ENCODE data around the gene OBSL1.
A peak's percentile ranks its signal among the peaks of the same experiment; 100 is the strongest.

The OBSL1 gene

DNA sequence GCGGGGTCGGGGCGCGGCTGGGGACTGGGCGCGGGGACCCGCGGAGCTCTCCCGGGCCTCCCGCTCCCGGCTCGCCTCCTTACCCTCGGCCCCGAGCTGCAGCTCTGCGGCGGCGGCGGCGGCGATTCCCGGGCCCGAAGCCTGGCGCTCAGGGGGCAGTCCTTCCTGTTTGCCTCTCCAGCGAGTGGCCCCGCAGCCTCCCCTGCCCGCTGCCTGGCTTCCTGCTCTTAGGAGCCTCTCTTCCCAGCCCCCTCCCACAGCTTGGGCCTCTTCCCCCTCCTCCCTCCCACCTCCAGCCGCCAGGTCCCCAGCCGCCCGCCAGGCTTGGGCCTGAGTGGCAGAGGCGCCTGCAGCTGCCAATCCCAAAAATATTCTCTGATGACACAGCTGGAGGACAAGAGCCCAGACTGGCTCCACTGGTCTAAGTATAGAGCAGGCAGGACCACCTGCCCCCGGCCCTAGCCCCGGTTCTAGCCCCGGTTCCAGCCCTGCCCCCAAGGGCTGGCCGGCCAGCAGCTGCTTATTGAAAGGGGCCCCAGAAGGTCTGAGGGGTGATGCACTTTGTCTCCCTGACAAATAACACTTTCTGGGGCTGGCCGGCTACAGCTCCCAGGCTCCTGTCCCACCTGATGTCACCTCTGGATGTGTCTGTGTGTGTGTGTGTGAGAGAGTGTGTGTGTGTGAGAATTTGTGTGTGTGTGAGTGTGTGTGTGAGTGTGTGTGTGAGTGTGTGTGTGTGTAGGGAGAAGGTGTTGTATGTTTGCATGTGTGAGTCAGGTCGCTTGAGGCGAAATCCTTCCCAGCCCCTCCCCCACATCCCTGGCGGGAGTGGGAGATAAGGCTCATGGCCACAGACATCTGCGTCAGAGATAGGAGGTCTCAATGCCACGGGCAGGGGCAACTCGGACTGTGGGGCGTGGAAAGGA is at the start of gene OBSL1:
Gene OBSL1, minus strand, starts transcription at position 229 of the 926 bp plus-strand sequence. CDS start 307 bp downstream, outside the sequence.
- DNase-seq (ENCODE audit: low spot score) = no peak

GRCh38 chr2:219620546-219620945 is 49.2 kb upstream of the OBSL1 start:
- DNase-seq (ENCODE audit: low spot score) = no peak

DNA sequence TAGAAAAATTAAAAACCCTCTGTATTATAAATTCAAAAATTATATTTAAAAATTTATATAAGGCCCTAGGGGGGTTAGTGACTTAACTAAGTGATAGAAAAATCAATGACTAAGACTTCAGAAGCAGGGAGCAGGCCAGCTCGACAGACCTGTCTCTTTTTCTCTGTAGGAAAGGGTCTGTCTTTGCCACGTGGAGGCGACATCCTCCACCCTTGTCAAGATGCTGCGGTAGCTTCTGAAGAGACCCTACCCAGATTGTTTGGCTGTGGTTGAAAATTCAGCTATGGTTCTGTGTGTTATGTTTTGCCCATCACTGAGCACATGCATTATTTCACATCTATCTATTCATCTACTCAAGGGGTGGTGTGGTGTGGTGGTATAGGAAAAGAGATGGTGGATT is 47.9 kb upstream of the OBSL1 start:
- no peak for DNase-seq (ENCODE audit: low spot score)

DNA sequence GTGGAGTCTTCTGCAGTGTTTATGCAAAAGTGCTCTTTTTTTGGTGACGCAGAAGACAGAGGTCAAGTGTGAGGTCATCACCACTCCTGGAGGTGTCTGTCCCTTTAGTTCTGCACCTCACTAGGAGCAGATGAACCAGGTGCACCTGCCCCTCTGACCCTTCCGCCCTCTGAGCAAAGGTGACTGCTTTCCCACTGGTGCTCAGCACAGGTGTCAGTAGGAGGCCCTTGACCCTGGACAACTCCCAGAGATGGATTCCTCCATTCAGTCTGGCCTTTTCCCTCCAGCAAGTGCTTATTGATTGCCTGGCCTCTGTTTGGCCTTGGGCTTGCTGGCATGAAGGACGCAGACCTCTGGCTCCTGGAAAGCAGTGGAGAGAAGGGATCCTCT is 47.4 kb upstream of the OBSL1 start:
- no peak for DNase-seq (ENCODE audit: low spot score)

DNA sequence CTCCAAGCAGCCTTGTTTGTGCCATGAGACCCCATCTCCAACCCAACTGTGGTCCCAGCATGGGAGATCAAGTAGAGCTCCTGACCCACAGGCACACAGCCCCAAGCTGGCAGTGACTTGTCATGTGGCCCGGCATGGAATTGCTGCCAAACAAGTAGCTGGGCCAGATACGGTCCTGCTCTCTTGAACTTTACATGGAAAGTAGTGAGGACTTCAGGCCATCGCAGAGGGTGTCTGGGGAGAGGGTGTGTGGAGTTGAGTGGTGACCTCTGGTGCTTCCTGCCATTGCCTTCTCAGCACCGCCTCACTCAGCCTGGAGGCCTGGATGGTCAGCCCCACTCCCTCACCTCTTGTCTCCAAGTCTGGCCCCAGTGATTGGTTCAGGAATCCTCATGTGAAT is 45.2 kb upstream of the OBSL1 start:
- DNase-seq (ENCODE audit: low spot score) = no peak

GRCh38 chr2:219615894-219616293 is 44.6 kb upstream of the OBSL1 start:
- no peak for DNase-seq (ENCODE audit: low spot score)

DNA sequence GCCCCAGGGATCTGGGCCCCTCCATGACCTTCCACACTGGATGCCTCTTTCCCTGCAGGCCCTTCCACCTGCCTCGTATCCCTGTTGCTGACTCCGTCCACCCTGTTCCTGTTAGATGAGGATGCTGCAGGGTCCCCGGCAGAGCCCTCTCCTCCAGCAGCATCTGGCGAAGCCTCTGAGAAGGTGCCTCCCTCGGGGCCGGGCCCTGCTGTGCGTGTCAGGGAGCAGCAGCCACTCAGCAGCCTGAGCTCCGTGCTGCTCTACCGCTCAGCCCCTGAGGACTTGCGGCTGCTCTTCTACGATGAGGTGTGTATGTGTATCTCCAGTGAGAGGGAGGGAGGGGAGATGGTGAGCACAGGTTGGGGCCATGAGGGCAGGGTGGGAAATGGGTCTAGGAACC is 43.7 kb upstream of the OBSL1 start:
- DNase-seq (ENCODE audit: low spot score) = no peak

GRCh38 chr2:219614076-219614860 is 42.9 kb upstream of the OBSL1 start:
- no peak for DNase-seq (ENCODE audit: low spot score)

GRCh38 chr2:219613461-219614070 is 42.2 kb upstream of the OBSL1 start:
- DNase-seq (ENCODE audit: low spot score) = no peak

GRCh38 chr2:219612577-219613286 is 41.4 kb upstream of the OBSL1 start:
- DNase-seq (ENCODE audit: low spot score) = peak; percentile 14

- no peak for DNase-seq (ENCODE audit: low spot score)
Observed at GRCh38 chr2:219611866-219612576, 40.7 kb upstream of the OBSL1 start.

DNA sequence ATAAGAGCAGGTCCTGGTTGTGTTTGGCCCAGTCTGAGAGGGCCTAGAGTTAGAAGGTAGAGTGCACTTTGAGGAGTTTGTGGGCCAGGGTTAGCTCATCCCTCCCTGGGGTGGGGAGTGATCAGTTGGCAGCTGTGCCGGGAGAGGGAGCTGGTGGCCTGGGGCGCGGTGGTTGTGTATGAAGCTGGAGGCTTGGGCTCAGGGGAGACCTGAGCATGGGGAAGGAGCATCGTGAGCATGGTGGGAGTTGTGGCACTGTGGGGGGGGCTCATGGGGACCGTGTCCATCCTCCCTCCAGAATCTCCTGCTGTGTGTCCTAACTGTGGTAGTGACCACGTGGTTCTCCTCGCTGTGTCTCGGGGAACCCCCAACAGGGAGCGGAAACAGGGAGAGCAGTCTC is 40.0 kb upstream of the OBSL1 start:
- DNase-seq (ENCODE audit: low spot score) = no peak

DNA sequence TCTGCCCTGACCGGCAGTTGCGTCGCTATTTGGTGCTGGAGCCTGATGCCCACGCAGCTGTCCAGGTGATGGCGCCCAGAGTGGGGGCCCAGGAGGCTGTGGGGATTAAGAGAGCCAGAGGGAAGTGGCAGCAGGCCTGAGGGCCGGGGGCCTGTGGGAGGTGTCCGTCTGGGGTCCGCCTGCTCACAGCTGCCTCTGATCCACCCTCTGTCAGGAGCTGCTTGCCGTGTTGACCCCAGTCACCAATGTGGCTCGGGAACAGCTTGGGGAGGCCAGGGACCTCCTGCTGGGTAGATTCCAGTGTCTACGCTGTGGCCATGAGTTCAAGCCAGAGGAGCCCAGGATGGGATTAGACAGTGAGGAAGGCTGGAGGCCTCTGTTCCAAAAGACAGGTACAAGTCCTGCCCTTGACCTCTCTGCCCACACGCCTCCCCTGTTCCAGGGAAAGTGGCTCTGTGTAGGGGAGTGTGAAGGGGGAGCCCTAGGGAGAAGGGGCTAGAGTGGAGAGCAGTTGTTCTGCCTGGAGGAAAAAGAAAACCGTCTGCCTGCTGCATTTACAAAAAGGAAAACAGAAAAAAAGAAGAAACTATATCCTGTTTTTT is 37.9 kb upstream of the OBSL1 start:
- DNase-seq (ENCODE audit: low spot score) = no peak

DNA sequence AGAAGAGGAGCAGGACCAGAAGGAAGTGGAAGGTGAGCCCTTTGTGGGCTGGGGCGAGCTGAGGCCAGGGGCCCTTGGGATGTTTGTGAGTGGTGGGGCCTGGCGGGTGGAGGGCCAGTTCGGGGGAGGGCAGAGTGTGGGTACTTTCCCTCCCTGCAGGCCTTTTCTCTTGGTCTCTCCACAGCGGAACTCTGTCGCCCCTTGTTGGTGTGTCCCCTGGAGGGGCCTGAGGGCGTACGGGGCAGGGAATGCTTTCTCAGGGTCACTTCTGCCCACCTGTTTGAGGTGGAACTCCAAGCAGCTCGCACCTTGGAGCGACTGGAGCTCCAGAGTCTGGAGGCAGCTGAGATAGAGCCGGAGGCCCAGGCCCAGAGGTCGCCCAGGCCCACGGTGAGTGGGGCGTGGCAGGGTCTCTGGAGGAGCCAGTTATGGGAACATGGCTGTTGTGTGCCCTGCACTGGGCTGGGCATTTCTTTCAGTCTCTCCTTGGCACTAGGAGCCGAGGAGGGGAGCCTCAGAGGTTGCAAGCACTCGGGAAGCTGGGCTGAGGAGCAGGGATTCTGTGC is 37.1 kb upstream of the OBSL1 start:
- DNase-seq (ENCODE audit: low spot score) = no peak

DNA sequence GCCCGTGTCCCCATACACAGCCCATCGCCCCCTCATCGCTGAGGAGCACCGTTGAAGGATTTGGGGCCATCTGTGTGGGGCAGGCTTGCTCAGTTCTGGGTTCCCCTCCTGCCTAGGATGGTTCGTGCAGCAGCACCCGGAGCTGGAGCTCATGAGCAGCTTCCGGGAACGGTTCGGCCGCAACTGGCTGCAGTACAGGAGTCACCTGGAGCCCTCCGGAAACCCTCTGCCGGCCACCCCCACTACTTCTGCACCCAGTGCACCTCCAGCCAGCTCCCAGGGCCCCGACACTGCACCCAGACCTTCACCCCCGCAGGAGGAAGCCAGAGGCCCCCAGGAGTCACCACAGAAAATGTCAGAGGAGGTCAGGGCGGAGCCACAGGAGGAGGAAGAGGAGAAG is 36.6 kb upstream of the OBSL1 start:
- DNase-seq (ENCODE audit: low spot score) = no peak

DNA sequence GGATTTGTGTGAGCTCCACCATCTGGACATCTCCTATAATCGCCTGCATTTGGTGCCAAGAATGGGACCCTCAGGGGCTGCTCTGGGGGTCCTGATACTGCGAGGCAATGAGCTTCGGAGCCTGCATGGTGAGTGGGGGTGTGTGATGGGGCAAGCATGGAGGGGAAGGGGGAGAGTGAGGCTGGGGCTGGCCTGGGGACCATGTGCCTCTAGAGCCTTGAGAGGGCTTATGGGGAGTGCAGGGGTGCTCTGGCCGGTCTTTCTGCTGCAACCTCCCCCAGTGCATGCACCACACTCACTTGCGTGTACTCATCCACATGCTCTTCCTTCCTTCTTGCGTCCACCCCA is 34.2 kb upstream of the OBSL1 start:
- DNase-seq (ENCODE audit: low spot score) = no peak

- DNase-seq (ENCODE audit: low spot score) = no peak
Observed at GRCh38 chr2:219603771-219604170, 32.4 kb upstream of the OBSL1 start.

DNA sequence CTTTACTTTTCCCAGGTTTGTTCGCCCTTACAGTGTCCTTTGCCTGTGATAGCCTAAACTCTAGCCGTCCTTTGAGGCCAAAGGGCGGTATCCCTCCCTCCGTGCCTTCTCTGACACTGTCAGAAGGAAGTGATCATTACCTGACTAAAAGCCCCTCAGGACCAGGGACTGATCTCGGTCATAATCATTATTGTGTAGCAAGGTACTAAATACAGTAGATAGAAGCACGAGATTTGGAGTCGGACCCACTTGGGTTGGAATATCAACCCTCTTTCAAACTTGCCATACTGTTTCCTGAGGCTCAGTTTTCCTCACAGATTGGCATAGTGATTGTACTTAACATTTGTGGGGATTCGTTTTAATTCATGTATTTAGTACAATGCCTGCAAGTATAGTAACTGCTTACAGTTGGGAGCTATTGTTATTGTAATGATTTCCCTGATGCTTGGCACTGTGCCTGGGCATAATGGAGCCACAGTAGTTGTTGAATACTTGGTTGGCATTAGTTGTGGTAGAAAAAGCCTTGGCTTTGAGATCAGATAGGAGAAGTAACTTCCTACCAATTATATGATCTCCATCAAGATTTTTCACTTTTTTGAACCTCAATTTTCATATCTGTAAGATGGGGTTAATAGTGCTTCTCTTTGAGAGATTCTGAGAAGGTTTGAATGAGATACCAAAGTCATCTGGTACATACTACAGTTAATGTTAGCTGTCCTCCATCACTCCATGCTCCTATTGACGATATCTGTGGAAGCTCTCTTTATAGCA is 27.2 kb upstream of the OBSL1 start:
- no peak for DNase-seq (ENCODE audit: low spot score)

DNA sequence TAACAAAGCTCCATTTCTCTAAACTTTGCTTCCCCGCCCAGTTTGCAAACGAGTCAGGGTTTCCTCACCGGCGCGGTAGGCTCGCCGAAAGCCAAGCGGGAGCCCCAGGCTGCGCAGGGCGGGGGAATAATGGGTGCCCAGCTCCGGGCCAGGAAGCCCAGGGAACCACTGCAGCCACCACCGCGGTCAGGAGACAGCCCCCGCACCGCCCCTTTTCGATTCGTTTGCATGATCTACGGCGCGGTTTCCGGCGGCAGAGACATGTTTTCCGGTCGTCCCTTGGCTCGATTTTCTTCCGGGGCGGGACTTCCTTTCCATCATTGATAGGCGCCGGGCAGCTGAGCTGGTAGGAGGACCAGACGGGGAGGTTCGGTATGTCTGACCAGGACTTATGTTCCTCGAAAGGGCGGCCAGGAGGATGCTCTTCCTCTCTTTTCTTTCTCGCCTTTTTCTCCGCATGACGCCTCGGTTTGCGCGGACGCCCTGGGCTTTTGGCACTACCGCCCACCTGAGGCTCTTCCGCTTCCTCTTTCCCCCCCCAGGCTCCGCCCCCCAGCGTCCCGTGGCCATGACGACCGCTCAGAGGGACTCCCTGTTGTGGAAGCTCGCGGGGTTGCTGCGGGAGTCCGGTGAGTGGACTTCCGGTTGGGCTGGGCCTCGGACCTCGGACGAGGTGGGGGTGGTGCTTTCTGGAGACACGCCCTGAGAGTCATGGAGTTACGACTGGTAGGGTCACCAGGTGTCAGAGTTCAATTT is 26.4 kb upstream of the OBSL1 start, which contains the start of gene STK11IP:
Gene STK11IP, plus strand, starts transcription at position 306 of the 756 bp plus-strand sequence. Its CDS starts 263 bp downstream, at position 569.
- peak; percentile 83 for DNase-seq (ENCODE audit: low spot score)

Measured in CD4-positive, alpha-beta T cell treated with Interleukin-6 at 100 ng/mL for 8 hours (primary cell).